HG03520 (cell line): ENCODE results near the gene ENG.

Experiments
- ATAC-seq: cut with Tn5 transposase; IDR thresholded peaks from one replicate; pipeline ENCODE4 v1.9.1; 2021; ENCODE audit warnings: mild to moderate bottlenecking, moderate library complexity; ENCODE audit not compliant: unreplicated experiment

ENG gene

DNA sequence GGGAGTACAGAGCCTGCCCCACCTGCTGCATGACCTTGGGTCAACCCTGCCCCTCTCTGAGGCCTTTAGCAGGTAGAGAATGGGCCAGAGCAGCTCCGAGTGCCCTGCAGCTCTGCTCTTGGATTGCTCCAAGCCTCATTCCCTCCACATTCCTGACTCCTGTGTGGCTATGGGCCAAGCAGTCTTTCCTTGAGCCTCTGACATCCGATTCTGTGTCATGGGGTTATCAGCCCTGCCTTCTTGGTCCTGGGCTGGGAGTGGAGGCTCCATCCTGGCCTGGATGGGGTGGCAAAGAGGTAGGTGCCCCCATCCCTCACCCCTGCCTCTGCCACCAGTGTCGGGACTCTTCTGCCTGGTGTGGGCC, 38.1 kb downstream of the ENG start:
- ATAC-seq, result no peak

GRCh38 chr9:127815512-127816361, 38.7 kb downstream of the ENG start:
- ATAC-seq, result no peak

- no peak for ATAC-seq
Observed at GRCh38 chr9:127814619-127815511, 39.6 kb downstream of the ENG start.

GRCh38 chr9:127813686-127814226, 40.7 kb downstream of the ENG start:
- no peak for ATAC-seq

- no peak for ATAC-seq
Observed at GRCh38 chr9:127812936-127813675, 41.4 kb downstream of the ENG start.

- no peak for ATAC-seq
Observed at GRCh38 chr9:127812011-127812410, 42.4 kb downstream of the ENG start.

DNA sequence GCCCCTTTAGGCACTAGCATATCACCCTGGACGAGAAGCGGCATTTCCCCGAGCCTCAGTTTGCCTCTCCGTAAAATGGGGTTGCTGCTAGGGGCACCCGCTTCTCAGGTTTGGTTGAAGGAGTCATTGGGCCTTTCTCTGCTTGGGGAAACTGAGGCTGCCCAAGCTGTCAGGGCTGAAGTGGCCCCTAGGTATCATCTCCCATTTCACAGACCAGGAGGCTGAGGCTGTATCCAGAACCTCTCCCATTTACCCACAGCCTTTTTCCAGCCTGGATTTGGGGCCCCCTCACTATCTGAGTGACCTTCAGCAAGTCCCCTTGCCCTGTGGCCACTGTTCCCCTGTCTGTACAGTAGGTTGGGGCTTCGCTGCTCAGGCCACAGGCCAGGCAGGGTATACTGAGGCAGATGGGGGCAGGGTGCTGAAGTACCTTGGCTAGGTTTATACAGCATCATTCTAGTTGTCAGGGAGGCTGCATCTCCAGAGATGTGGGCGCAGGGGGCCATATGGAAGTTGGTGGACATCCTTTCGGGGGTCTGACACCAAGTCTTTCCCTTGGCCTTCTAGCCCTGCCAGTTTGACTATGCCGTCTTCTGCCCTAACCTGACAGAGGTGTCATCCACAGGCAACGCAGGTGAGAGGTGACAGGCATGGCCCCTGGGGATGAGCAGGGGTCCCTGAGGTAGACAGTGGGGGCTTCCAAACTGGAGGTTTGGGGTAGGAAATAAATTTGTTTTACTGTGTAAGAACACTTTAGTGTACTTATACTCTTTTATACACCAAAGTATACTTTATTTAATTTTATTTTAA, 43.9 kb downstream of the ENG start:
- ATAC-seq, result no peak

DNA sequence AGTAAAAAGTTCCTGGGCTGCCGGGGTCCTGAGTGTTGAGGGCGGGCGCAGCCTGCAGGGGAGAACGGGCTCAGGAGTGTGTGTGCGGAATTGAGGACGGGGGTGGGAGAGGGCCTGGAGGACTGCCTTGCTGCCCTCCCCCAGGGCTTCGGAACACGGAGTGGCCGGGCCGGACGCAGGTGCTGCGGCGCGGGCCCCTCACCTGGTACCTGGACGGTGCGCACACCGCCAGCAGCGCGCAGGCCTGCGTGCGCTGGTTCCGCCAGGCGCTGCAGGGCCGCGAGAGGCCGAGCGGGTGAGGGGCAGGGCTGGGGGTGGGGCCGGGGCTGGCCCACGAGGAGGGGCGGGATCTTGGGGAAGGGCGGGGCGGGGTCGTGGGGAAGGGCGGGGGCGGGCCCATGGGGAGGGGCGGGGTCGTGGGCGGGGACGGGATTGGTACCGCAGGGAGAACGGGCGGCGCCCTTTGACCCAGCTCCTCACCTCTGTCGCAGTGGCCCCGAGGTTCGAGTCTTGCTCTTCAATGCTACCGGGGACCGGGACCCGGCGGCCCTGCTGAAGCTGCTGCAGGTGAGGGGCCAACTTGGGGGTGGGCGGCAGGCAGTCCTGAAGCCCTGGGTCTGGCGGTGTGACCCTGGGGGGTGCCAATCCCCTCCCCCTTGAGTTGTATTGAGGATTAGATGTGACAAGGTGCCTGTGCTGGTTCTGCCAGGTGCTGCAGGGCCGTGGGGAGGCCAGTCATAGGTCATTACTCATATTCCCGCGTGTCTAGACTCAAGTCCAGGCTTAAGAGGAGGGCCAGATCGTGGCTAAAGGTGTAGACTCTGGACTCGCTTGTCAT, 44.7 kb downstream of the ENG start:
- ATAC-seq, result no peak

GRCh38 chr9:127809002-127809539, 45.4 kb downstream of the ENG start:
- no peak for ATAC-seq

- ATAC-seq, result no peak
Observed at GRCh38 chr9:127808347-127809001, 46.0 kb downstream of the ENG start.

GRCh38 chr9:127806871-127807270, 47.6 kb downstream of the ENG start:
- ATAC-seq, result no peak

- ATAC-seq, result no peak
Observed at GRCh38 chr9:127805620-127806019, 48.8 kb downstream of the ENG start.

GRCh38 chr9:127803507-127804352, 50.7 kb downstream of the ENG start:
- ATAC-seq, result no peak

GRCh38 chr9:127802576-127803443, 51.6 kb downstream of the ENG start, which contains the start of gene FPGS:
FPGS (plus strand) TSS chr9:127802882; CDS start chr9:127802925, 43 bp downstream.
- ATAC-seq, result peak; percentile 71

DNA sequence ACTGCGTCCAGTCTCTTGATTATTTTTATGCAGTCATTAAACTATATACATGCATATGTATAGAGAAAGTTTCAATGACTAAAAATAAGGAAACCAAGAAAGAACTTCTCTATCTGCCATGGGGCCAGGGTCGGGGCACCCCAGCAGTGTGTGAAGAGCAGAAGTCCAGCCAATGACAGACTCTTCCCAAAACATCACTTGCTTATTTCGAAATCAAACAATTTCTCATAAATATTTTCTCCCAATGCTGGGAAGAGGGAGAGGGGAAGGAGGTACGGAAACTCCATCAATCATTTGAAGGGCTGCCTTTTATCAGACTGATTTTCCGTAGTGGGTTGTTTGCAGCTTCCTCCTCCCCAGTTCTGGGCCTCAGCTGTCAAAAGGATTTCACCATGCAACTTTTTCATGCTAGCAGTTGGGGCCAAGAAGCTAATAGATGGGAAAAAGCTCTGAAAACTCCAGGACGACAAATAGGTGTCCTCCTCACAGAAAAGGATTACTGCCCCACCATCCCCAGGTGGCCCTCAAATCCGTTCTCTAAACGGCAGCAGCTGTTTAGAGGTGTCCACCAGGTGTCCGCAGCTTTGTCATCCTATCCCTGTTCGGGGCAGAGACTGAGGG, 52.4 kb downstream of the ENG start:
- ATAC-seq, result no peak

DNA sequence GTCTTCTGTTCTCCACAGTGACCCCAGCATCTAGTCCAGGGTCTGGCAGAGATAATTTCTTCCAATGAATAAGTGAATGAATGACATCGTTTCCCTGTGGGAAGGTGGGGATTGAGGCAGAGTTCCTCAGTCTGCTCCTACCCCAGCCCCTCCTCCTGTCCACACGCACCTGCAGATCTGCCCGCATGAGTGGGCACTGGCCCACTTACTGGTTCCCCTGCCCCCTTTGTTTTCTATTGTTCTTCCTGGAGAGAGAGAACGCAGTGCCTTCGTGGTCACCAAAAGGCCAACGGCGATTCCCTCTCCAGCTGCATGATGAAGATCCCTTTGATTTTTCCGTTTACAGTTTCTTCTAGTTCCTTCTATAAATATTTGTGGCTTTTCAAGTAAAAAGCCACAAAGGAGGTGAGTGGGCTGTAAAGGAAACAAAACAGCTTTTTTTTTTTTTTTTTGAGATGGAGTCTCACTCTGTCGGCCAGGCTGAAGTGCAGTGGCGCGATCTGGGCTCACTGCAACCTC, 57.5 kb downstream of the ENG start:
- ATAC-seq, result no peak
